Mesodermal cell (in vitro differentiated cells): ENCODE measurements around the gene CERS1.
A peak's percentile ranks its signal among the peaks of the same experiment; 100 is the strongest.
"Not testable (repeated sequence)": the region's sequence is repeated elsewhere in the genome, so short reads cannot be mapped to it uniquely, and the experiment has no call there.

Experiments used
- H3K27ac ChIP-seq: 2 replicates; pipeline ENCODE4 v1.7.0; 2013; ENCODE audit warnings: mild to moderate bottlenecking, low read depth, low read length, moderate library complexity; ENCODE audit not compliant: severe bottlenecking
- H3K36me3 ChIP-seq: 2 replicates; pipeline ENCODE4 v1.7.1; 2013; ENCODE audit warnings: mild to moderate bottlenecking, low read length, moderate library complexity; ENCODE audit not compliant: control insufficient read depth, insufficient read depth
- H3K4me1 ChIP-seq: one replicate; pipeline ENCODE4 v1.7.1; 2013; ENCODE audit warnings: mild to moderate bottlenecking, low read length; ENCODE audit not compliant: insufficient read depth, control insufficient read depth, poor library complexity, severe bottlenecking
- H3K4me3 ChIP-seq: 2 replicates; pipeline ENCODE4 v1.7.0; 2013; ENCODE audit warnings: low read length, control low read depth, mild to moderate bottlenecking; ENCODE audit not compliant: insufficient read depth, poor library complexity, severe bottlenecking; ENCODE audit errors: extremely low read depth
- H3K9me3 ChIP-seq: 2 replicates; pipeline ENCODE4 v1.7.1; 2013; ENCODE audit warnings: mild to moderate bottlenecking, low read length, moderate library complexity; ENCODE audit not compliant: control insufficient read depth
- WGBS, 2 experiments: methylation state at CpG; one replicate each; pipeline ENCODE4 v1.1.5; 2013; ENCODE audit warnings: missing lambda C conversion rate in 2 of 2; ENCODE audit not compliant: insufficient coverage in 2 of 2; 5-methylcytosine and 5-hydroxymethylcytosine counted together

The CERS1 gene

DNA sequence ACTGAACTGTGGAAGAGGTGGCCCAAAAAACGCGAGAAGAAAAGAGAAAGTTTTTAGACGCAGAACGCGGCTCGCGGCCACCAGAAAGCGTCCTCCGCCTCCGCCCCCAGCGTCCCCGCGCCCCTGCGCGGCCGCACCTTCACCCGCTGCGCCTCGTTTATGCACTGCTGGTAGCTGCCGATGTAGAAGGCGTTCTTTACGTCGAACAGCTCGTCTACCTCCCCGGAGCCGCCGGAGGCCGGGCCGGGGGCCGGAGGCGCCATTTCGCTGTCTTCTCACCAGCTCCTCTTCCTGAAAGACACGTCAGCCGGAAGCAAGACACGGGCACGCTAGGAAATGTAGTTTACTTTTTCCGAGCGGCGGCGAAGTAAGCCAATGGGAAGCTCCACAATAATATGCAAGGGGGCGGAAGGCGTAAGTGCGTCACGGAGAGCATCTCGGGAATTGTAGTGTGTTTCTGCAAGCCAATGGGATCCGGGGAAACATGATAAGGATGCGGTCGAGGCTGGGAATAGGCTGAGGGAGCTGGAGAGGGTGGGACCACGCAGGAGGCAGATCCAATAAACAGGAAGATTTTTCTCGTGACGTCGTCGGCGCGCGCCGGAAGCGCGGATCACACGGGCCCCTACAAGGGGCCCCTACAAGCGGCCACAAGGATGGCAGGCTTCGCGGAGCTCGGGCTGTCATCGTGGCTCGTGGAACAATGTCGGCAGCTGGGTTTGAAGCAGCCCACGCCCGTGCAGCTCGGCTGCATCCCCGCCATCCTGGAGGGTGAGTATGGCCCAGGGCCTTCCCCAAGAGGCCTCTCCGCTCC is 23.3 kb upstream of the CERS1 start, which contains the start of the genes COPE and DDX49:
COPE (minus strand) TSS at position 302 of the 814 bp plus-strand sequence; CDS start at position 263, 39 bp downstream.
DDX49 (plus strand) TSS at position 630 of the 814 bp plus-strand sequence; CDS start at position 657, 27 bp downstream.
- Histone ChIP-seq H3K4me1 (peaks cover 5% of the 10 kb centered on the region), H3K4me3 (peak within 1 kb of the TSS; percentile 82), H3K27ac (peak within 1 kb of the TSS; percentile 97), H3K9me3 (no peaks in the 10 kb centered on the region), H3K36me3 (peaks cover 50% of the 10 kb centered on the region)
- WGBS, 2 experiments = 0% methylated on average over 68 to 69 of the region's 72 CpGs

DNA sequence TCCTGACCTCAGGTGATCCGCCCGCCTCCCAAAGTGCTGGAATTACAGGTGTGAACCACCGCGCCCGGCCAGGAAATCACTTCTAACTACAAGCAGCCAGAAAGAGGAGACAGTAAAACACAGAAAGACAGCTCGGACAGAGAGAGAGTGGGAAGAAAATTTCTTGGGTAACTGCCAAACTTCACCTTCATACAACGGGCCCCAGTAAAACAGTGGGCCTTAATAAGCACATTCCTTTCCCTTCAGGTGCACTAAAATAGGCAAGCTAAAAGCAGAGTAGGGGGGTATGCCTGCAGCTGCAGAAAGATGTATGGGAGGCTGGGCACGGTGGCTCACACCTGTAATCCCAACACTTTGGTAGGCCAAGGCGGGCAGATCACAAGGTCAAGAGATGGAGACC is 21.6 kb upstream of the CERS1 start:
- 87 to 96% methylated on average over 7 of the region's 9 CpGs for WGBS, 2 experiments
- H3K4me1 ChIP-seq, H3K27ac ChIP-seq, H3K4me3 ChIP-seq, H3K9me3 ChIP-seq: not testable (repeated sequence)
- peaks cover 52% of the 10 kb centered on the region for H3K36me3 ChIP-seq

DNA sequence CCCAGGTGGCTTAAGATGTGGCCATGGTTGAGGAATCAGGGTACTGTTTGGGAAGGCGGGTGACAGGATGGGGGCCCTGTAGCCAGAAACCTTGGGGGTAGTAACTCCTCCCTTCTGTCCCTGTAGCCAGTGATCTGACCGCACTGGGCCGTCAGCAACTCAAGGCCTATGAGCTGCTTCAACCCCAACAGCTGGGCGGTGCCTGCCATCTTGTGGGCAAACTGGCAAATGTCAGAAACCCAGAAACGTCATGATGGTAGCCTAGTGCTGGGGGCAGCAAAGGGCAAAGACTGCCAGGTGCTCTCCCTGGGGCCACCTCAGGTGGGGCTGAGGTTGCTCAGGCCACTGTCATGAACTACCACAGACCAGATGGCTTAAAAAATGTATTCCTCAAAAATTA is 19.7 kb upstream of the CERS1 start:
- no peak overlapping the region for H3K4me3 ChIP-seq
- H3K27ac ChIP-seq = no peak overlapping the region
- no peaks in the 10 kb centered on the region for H3K9me3 ChIP-seq
- H3K4me1 ChIP-seq = peaks cover 4% of the 10 kb centered on the region
- peaks cover 49% of the 10 kb centered on the region for H3K36me3 ChIP-seq
- WGBS, 2 experiments = 71 to 83% methylated on average over 5 of the region's 5 CpGs

GRCh38 chr19:18913466-18913865 is 17.5 kb upstream of the CERS1 start:
- peaks cover 69% of the 10 kb centered on the region for H3K36me3 ChIP-seq
- H3K4me3 ChIP-seq = no peak overlapping the region
- H3K9me3 ChIP-seq = no peaks in the 10 kb centered on the region
- WGBS, 2 experiments = 82 to 94% methylated on average over 2 to 5 of the region's 5 CpGs
- no peak overlapping the region for H3K27ac ChIP-seq
- H3K4me1 ChIP-seq = no peaks in the 10 kb centered on the region

GRCh38 chr19:18912933-18913332 is 17.0 kb upstream of the CERS1 start:
- no peaks in the 10 kb centered on the region for H3K9me3 ChIP-seq
- WGBS, 2 experiments = 98% methylated on average over 12 to 13 of the region's 14 CpGs
- H3K36me3 ChIP-seq = peaks cover 69% of the 10 kb centered on the region
- H3K4me1 ChIP-seq = no peaks in the 10 kb centered on the region
- H3K4me3 ChIP-seq = no peak overlapping the region
- H3K27ac ChIP-seq = no peak overlapping the region

DNA sequence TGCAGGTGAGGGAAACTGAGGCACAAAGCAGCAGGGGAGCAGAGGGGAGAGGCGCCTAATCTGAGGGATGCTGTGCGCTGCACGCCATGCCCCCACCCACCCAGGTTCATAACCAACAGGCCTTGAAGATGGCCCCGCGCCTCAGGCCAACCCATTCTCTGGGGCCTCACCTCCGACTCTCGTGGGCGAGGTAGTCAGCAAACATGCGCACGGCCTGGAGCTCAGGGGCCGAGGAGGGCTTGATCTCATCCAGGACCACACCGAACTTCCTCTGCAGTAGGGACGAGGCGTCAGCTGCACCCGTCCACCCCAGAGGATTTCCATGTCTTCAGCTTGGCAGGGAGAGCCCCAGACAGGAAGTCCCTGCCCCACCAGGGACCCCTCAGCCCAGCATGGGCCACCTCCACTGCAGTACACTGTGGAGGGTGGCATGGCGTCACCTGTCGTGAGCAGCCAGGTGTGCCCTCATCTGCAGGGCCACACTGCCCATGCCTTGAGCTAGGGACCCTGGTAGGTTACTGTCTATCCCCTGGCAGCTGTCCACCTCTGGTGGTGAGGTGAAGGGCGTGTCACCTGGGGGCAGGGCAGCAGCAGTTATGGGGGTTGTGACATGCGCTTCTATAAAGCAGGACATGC is 15.0 kb upstream of the CERS1 start:
- Histone ChIP-seq H3K36me3 (peaks cover 65% of the 10 kb centered on the region), H3K9me3 (no peaks in the 10 kb centered on the region), H3K4me3 (no peak overlapping the region), H3K4me1 (no peaks in the 10 kb centered on the region), H3K27ac (no peak overlapping the region)
- WGBS, 2 experiments = 96 to 97% methylated on average over 11 to 16 of the region's 19 CpGs

- H3K36me3 ChIP-seq = peaks cover 65% of the 10 kb centered on the region
- 94 to 100% methylated on average over 5 of the region's 10 CpGs for WGBS, 2 experiments
These were observed 14.1 kb upstream of the CERS1 start for GRCh38 chr19:18910010-18910409.

DNA sequence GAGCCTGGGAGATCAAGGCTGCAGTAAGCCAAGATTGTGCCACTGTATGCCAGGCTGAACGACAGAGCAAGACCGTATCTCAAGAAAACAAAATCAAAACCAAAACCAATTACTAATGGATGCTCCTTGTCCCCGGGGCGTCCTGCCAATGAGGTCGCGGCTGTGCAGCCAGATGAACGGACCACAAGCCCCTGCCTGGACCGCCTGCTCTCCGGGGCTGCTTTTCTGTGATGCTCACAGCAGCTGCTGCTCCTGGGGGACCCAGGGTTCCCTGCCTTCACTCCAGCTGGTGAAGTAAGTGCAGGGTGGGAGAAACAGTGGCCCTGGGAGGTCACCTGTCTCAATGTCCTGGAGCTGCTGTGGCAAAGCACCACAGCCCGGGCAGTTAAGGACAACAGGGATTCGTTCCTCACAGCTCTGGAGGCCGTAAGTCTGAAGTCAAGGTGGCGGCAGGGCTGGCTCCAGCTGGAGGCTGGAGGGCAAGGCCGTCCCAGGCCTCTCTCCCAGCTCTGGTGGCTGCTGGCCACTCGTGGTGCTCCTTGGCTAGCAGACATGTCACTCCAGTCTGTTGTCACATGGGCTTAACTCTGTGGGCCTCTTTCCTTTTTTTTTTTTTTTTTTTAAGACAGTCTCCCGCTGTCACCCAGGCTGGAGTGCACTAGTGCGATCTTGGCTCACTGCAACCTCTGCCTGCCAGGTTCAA is 13.1 kb upstream of the CERS1 start:
- WGBS, 2 experiments = 91 to 95% methylated on average over 13 to 16 of the region's 17 CpGs
- peaks cover 63% of the 10 kb centered on the region for H3K36me3 ChIP-seq

More at GRCh38 chr19:18910010-18910409, 14.1 kb upstream of the CERS1 start:
- no peak overlapping the region for H3K27ac ChIP-seq
- no peak overlapping the region for H3K4me3 ChIP-seq
- H3K9me3 ChIP-seq = no peaks in the 10 kb centered on the region
- H3K4me1 ChIP-seq = no peaks in the 10 kb centered on the region

GRCh38 chr19:18906605-18907519 is 10.9 kb upstream of the CERS1 start:
- WGBS, 2 experiments = 96 to 97% methylated on average over 32 to 34 of the region's 36 CpGs
- Histone ChIP-seq H3K4me3 (no peak overlapping the region), H3K9me3 (no peaks in the 10 kb centered on the region), H3K36me3 (peaks cover 53% of the 10 kb centered on the region), H3K27ac (no peak overlapping the region), H3K4me1 (no peaks in the 10 kb centered on the region)

More for the DNA sequence above, 13.1 kb upstream of the CERS1 start:
- H3K9me3 ChIP-seq = no peaks in the 10 kb centered on the region
- H3K4me1 ChIP-seq = no peaks in the 10 kb centered on the region
- H3K4me3 ChIP-seq = no peak overlapping the region
- H3K27ac ChIP-seq = no peak overlapping the region
